IMR-90 (cell line): ENCODE data around the gene HTRA2. TPM values are rescaled to one million over a fixed set of nuclear protein-coding genes. Genes with fewer than 3 reads are reported as not detected.

ENCODE experiments used
- ATAC-seq: fragments of 200-7000 bp; cut with Tn5 transposase; 2 replicates; pipeline ENCODE4 v1.9.1; 2020; ENCODE audit warnings: low read depth, mild to moderate bottlenecking, moderate library complexity
- BruUV-seq: library from RNA; stranded (reverse); fragments of 400-500 nt; replicated peaks from 2 replicates; lab custom pipeline; 2021; lab: Mats Ljungman, UMichigan
- CTCF ChIA-PET: fragments of 300-600 bp; formaldehyde crosslinking; extraction: SDS; loops from one replicate; lab custom pipeline; 2021; ENCODE audit warnings: antibody characterized with exemption; lab: Yijun Ruan, JAX
- POLR2A ChIA-PET: fragments of 300-600 bp; sonication (Branson Sonifier 250); formaldehyde crosslinking; loops from one replicate; lab custom pipeline; 2022; ENCODE audit warnings: antibody characterized with exemption; ENCODE audit not compliant: unreplicated experiment; lab: Charles Lee
- DNase-seq: peaks from one replicate; pipeline ENCODE4 v3.0.0; 2013
- H2AFZ ChIP-seq: replicated peaks from 2 replicates; pipeline ENCODE3; 2013; ENCODE audit warnings: low read length, mild to moderate bottlenecking; ENCODE audit not compliant: poor library complexity
- H2AK5ac ChIP-seq: 2 replicates; pipeline ENCODE4 v1.6.1; 2013; ENCODE audit warnings: low read depth, low read length, inconsistent platforms
- H2AK9ac ChIP-seq: replicated peaks from 2 replicates; pipeline ENCODE3; 2013; ENCODE audit warnings: mild to moderate bottlenecking, low read depth, low read length, moderate library complexity; ENCODE audit not compliant: poor library complexity
- H2BK120ac ChIP-seq: 2 replicates; pipeline ENCODE4 v1.6.1; 2013; ENCODE audit warnings: low read depth, low read length, inconsistent platforms
- H2BK15ac ChIP-seq: 3 replicates; pipeline ENCODE4 v1.6.1; 2013; ENCODE audit warnings: low read depth, low read length, inconsistent platforms
- H2BK20ac ChIP-seq: 2 replicates; pipeline ENCODE4 v1.6.1; 2013; ENCODE audit warnings: low read depth, mild to moderate bottlenecking, inconsistent platforms, low read length, moderate library complexity
- H2BK5ac ChIP-seq: 2 replicates; pipeline ENCODE4 v1.6.1; 2013; ENCODE audit warnings: mild to moderate bottlenecking, low read depth, low read length, inconsistent platforms; ENCODE audit not compliant: poor library complexity, severe bottlenecking
- H3K14ac ChIP-seq: replicated peaks from 2 replicates; pipeline ENCODE4 v1.6.1; 2013; ENCODE audit warnings: low read depth, low read length, inconsistent platforms
- H3K18ac ChIP-seq: 2 replicates; pipeline ENCODE4 v1.6.1; 2013; ENCODE audit warnings: low read depth, low read length, control low read depth
- H3K23ac ChIP-seq: 2 replicates; pipeline ENCODE4 v1.6.1; 2013; ENCODE audit warnings: low read depth, low read length, inconsistent platforms
- H3K27ac ChIP-seq: 2 replicates; pipeline ENCODE4 v1.5.1; 2013; ENCODE audit warnings: mild to moderate bottlenecking, control low read depth, low read length; ENCODE audit not compliant: insufficient read depth
- H3K27me3 ChIP-seq: 2 replicates; pipeline ENCODE4 v1.6.1; 2013; ENCODE audit warnings: low read length; ENCODE audit not compliant: control insufficient read depth, insufficient read depth
- H3K36me3 ChIP-seq: 2 replicates; pipeline ENCODE4 v1.6.1; 2013; ENCODE audit warnings: low read length, mixed read lengths; ENCODE audit not compliant: control insufficient read depth, insufficient read depth
- H3K4ac ChIP-seq: 2 replicates; pipeline ENCODE4 v1.6.1; 2013; ENCODE audit warnings: low read depth, low read length, inconsistent platforms
- H3K4me1 ChIP-seq: 2 replicates; pipeline ENCODE4 v1.6.1; 2013; ENCODE audit warnings: low read length, mixed read lengths; ENCODE audit not compliant: control insufficient read depth, insufficient read depth
- H3K4me2 ChIP-seq: 2 replicates; pipeline ENCODE4 v1.6.1; 2013; ENCODE audit warnings: low read depth, mild to moderate bottlenecking, control low read depth, low read length, moderate library complexity
- H3K4me3 ChIP-seq: 2 replicates; pipeline ENCODE4 v1.5.1; 2013; ENCODE audit warnings: low read depth, mild to moderate bottlenecking, control low read depth, low read length, moderate library complexity; ENCODE audit not compliant: insufficient read depth
- H3K56ac ChIP-seq: 2 replicates; pipeline ENCODE4 v1.6.1; 2013; ENCODE audit warnings: low read length, inconsistent platforms; ENCODE audit not compliant: insufficient read depth; ENCODE audit errors: extremely low read depth
- H3K79me1 ChIP-seq, 2 experiments: 2 replicates each; pipeline ENCODE4 v1.6.1; 2013; ENCODE audit warnings: low read length in 2 of 2, inconsistent platforms in 1 of 2, low read depth in 1 of 2
- H3K9ac ChIP-seq: 2 replicates; pipeline ENCODE4 v1.6.1; 2013; ENCODE audit warnings: low read depth, low read length, control low read depth
- H3K9me1 ChIP-seq: 2 replicates; pipeline ENCODE4 v1.6.1; 2013; ENCODE audit warnings: low read length, inconsistent platforms; ENCODE audit not compliant: insufficient read depth
- H3K9me3 ChIP-seq: 2 replicates; pipeline ENCODE4 v1.6.1; 2013; ENCODE audit warnings: low read length; ENCODE audit not compliant: control insufficient read depth, insufficient read depth
- H4K20me1 ChIP-seq: 2 replicates; pipeline ENCODE4 v1.6.1; 2013; ENCODE audit warnings: low read length, inconsistent platforms; ENCODE audit not compliant: insufficient read depth
- H4K5ac ChIP-seq: 2 replicates; pipeline ENCODE4 v1.6.1; 2013; ENCODE audit warnings: mild to moderate bottlenecking, low read depth, low read length, control low read depth
- H4K8ac ChIP-seq, 2 experiments: 2 replicates each; pipeline ENCODE4 v1.6.1; 2013; ENCODE audit warnings: low read depth in 2 of 2, low read length in 2 of 2, control low read depth in 1 of 2, inconsistent platforms in 1 of 2
- H4K91ac ChIP-seq: 2 replicates; pipeline ENCODE4 v1.6.1; 2013; ENCODE audit warnings: low read depth, low read length, inconsistent platforms; ENCODE audit not compliant: insufficient read depth
- BHLHE40 ChIP-seq: fragments of 150-350 bp; IDR thresholded peaks from 2 replicates; pipeline ENCODE4 v1.6.1; 2016; ENCODE audit warnings: mild to moderate bottlenecking, low read depth, low read length
- CHD1 ChIP-seq: IDR thresholded peaks from 2 replicates; pipeline ENCODE4 v1.6.1; 2012; ENCODE audit warnings: low read depth, low read length, improper control_type of control experiment
- MAFK ChIP-seq: IDR thresholded peaks from 2 replicates; pipeline ENCODE4 v1.6.1; 2012; ENCODE audit warnings: low read depth, low read length, improper control_type of control experiment
- MAZ ChIP-seq: IDR thresholded peaks from 2 replicates; pipeline ENCODE4 v1.6.1; 2012; ENCODE audit warnings: low read depth, mild to moderate bottlenecking, low read length, improper control_type of control experiment, moderate library complexity, borderline replicate concordance
- NFE2L2 ChIP-seq: fragments of 150-350 bp; IDR thresholded peaks from 2 replicates; pipeline ENCODE4 v1.6.1; 2016; ENCODE audit warnings: low read depth, mild to moderate bottlenecking, low read length
- RAD21 ChIP-seq: IDR thresholded peaks from 2 replicates; pipeline ENCODE4 v1.6.1; 2012; ENCODE audit warnings: low read length, improper control_type of control experiment
- RCOR1 ChIP-seq: IDR thresholded peaks from 2 replicates; pipeline ENCODE4 v1.6.1; 2012; ENCODE audit warnings: mild to moderate bottlenecking, low read length, improper control_type of control experiment; ENCODE audit not compliant: insufficient replicate concordance
- WGBS, 2 experiments: methylation state at CpG; one replicate each; pipeline versions ENCODE4 v1.1.5 to v1.1.7; 2013; ENCODE audit warnings: missing lambda C conversion rate in 2 of 2; ENCODE audit not compliant: insufficient read length in 1 of 2; ENCODE audit errors: extremely low coverage in 2 of 2; 5-methylcytosine and 5-hydroxymethylcytosine counted together
- dilution Hi-C: fragments of 300-500 bp; cut with HindIII; formaldehyde crosslinking; loops from one replicate; pipeline ENCODE4 v1.14.3; 2018; ENCODE audit warnings: low sequenced_read_pairs; ENCODE audit not compliant: unreplicated experiment
- in situ Hi-C: fragments of 300-500 bp; cut with MboI; formaldehyde crosslinking; loops from 3 replicates; pipeline ENCODE4 v1.14.3; 2019; ENCODE audit warnings: low sequenced_read_pairs, inconsistent platforms, mixed read lengths
- intact Hi-C: fragments of 100-400 bp; cut with micrococcal nuclease; formaldehyde crosslinking; loops from 2 replicates; pipeline ENCODE4 v1.10.0; 2022
- polyA plus RNA-seq, 3 experiments: library from polyadenylated mRNA; depleted of rRNA; stranded (reverse); fragments of >200 nt; gene quantifications; 2 replicates each; pipeline ENCODE4 v1.2.3, GENCODE V29; 2012; ENCODE audit warnings: low replicate concordance in 1 of 3
- total RNA-seq: library from RNA; depleted of rRNA; stranded (reverse); fragments of >200 nt; gene quantifications from 2 replicates; pipeline ENCODE4 v1.2.3, GENCODE V29; 2012
- TF ChIP-seq, protein P1 (sequence below): conservative IDR thresholded peaks from 2 replicates; pipeline ENCODE4 v1.5.1; 2012; ENCODE audit warnings: mild to moderate bottlenecking, low read depth, low read length, improper control_type of control experiment

The HTRA2 gene
- total and polyA plus RNA-seq, 2 of the 4 experiments (the other 2 are of a cell fraction), result 23.6 to 28.1 TPM

GRCh38 chr2:74507145-74507925, 22.4 kb upstream of the HTRA2 start, which contains the start of gene PCGF1 (continued):
- no peak for TF ChIP-seq RCOR1
- 0 out of 2 replicates have a peak, but pooled peaks have one; percentile 30 for TF ChIP-seq MAZ

GRCh38 chr2:74507926-74508520, 21.7 kb upstream of the HTRA2 start:
- Histone ChIP-seq H4K20me1 (no peaks in the 10 kb centered on the region), H2BK120ac (0 out of 2 replicates have a peak overlapping the region, but pooled peaks have one; percentile 4), H3K9me1 (peaks cover 9% of the 10 kb centered on the region), H3K9me3 (0 out of 2 replicates have a peak, but pooled peaks cover 2% of the 10 kb centered on the region), H3K27me3 (peaks cover 24% of the 10 kb centered on the region), H2BK20ac (no peak overlapping the region), H3K4me3 (peak overlapping the region; percentile 75), H3K27ac (peak overlapping the region; percentile 10), H3K36me3 (peaks cover 16% of the 10 kb centered on the region), H4K91ac (peak overlapping the region; percentile 29), H2BK15ac (no peak overlapping the region), H4K5ac (peak overlapping the region; percentile 71), H4K8ac (peak overlapping the region; percentile 91 to 94), H3K14ac (peak overlapping the region; percentile 21; the same call in 1 of the 2 replicates), H2AK9ac (peak overlapping the region; percentile 81), H3K23ac (peak overlapping the region; percentile 33; the same call in 1 of the 2 replicates), H3K79me1 (peaks cover 12 to 33% of the 10 kb centered on the region in 2 experiments), H3K4me2 (peak overlapping the region; percentile 60), H3K18ac (peak overlapping the region; percentile 1; the same call in 1 of the 2 replicates), H2AK5ac (peak overlapping the region; percentile 14; the same call in 1 of the 2 replicates), H2BK5ac (peak overlapping the region; percentile 6), H3K56ac (peak overlapping the region; percentile 49; the same call in 1 of the 2 replicates), H3K9ac (peak overlapping the region; percentile 36), H3K4ac (peak overlapping the region; percentile 70), H3K4me1 (peaks cover 15% of the 10 kb centered on the region), H2AFZ (peak overlapping the region; percentile 100)
- no TSS peak for BruUV-seq
- intact Hi-C loops (loop anchor here (2.0 kb wide), 1 partner anchor 47 kb away; the partner anchor contains the start of gene DOK1), in situ Hi-C loops (no loop called here), dilution Hi-C loops (no loop called here)
- DNase-seq (peak; percentile 38), ATAC-seq (peak; percentile 3)
- POLR2A ChIA-PET, result no interaction called here
- 8% methylated on average over 10 of the region's 38 CpGs; no CpG with 5 or more reads in 1 of the 2 experiments for WGBS, 2 experiments
- TF ChIP-seq BHLHE40 (no peak), NFE2L2 (no peak), MAFK (no peak), CHD1 (no peak), RAD21 (no peak)
- TF ChIP-seq, protein P1, sequence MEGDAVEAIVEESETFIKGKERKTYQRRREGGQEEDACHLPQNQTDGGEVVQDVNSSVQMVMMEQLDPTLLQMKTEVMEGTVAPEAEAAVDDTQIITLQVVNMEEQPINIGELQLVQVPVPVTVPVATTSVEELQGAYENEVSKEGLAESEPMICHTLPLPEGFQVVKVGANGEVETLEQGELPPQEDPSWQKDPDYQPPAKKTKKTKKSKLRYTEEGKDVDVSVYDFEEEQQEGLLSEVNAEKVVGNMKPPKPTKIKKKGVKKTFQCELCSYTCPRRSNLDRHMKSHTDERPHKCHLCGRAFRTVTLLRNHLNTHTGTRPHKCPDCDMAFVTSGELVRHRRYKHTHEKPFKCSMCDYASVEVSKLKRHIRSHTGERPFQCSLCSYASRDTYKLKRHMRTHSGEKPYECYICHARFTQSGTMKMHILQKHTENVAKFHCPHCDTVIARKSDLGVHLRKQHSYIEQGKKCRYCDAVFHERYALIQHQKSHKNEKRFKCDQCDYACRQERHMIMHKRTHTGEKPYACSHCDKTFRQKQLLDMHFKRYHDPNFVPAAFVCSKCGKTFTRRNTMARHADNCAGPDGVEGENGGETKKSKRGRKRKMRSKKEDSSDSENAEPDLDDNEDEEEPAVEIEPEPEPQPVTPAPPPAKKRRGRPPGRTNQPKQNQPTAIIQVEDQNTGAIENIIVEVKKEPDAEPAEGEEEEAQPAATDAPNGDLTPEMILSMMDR, result no peak
- CTCF ChIA-PET, result interaction anchor here (0.8 kb wide), 1 partner anchor 79 kb away, joined by 3 read pairs; no protein-coding TSS in a partner anchor
